Type B pancreatic cell (in vitro differentiated cells): ENCODE results near the gene HMSD. TPM values are rescaled to one million over a fixed set of nuclear protein-coding genes. Genes with fewer than 3 reads are reported as not detected.

Experiments
- DNase-seq: peaks from one replicate; pipeline ENCODE4 v3.0.0; 2021; ENCODE audit warnings: mixed read lengths; ENCODE audit not compliant: unreplicated experiment; ENCODE audit errors: extremely low spot score
- H3K27ac Mint-ChIP-seq: 2 replicates; pipeline ENCODE4 v1.8.0; 2021; ENCODE audit warnings: mild to moderate bottlenecking, mixed read lengths
- H3K27me3 Mint-ChIP-seq: 2 replicates; pipeline ENCODE4 v1.8.0; 2021; ENCODE audit warnings: mixed read lengths
- H3K36me3 Mint-ChIP-seq: 2 replicates; pipeline ENCODE4 v1.8.0; 2021; ENCODE audit warnings: mixed read lengths
- H3K4me1 Mint-ChIP-seq: one replicate; pipeline ENCODE4 v1.8.0; 2021; ENCODE audit warnings: mixed read lengths; ENCODE audit not compliant: unreplicated experiment
- H3K4me3 Mint-ChIP-seq: 2 replicates; pipeline ENCODE4 v1.8.0; 2021; ENCODE audit warnings: mild to moderate bottlenecking, mixed read lengths
- H3K9me3 Mint-ChIP-seq: 2 replicates; pipeline ENCODE4 v1.8.0; 2021; ENCODE audit warnings: mixed read lengths
- long read RNA-seq: library from polyadenylated mRNA; unstranded; transcript quantifications from one replicate; pipeline ENCODE4 v2.0.0, GENCODE V29; 2020
- total RNA-seq: library from RNA; stranded (reverse); gene quantifications from 2 replicates; pipeline ENCODE4 v1.2.1, GENCODE V29; 2021; ENCODE audit warnings: low replicate concordance
- TF ChIP-seq, protein P1 (sequence below): fragments of 200-600 bp; sonication (generic); conservative IDR thresholded peaks from 2 replicates; pipeline ENCODE4 v1.5.0; 2021; ENCODE audit warnings: antibody characterized with exemption, mild to moderate bottlenecking

Gene HMSD, protein sequence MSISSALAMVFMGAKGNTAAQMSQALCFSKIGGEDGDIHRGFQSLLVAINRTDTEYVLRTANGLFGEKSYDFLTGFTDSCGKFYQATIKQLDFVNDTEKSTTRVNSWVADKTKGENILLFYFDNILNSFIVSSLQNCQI
- 1.6 and 4.5 TPM in 2 replicates for total RNA-seq
- long read RNA-seq: 0 reads

DNA sequence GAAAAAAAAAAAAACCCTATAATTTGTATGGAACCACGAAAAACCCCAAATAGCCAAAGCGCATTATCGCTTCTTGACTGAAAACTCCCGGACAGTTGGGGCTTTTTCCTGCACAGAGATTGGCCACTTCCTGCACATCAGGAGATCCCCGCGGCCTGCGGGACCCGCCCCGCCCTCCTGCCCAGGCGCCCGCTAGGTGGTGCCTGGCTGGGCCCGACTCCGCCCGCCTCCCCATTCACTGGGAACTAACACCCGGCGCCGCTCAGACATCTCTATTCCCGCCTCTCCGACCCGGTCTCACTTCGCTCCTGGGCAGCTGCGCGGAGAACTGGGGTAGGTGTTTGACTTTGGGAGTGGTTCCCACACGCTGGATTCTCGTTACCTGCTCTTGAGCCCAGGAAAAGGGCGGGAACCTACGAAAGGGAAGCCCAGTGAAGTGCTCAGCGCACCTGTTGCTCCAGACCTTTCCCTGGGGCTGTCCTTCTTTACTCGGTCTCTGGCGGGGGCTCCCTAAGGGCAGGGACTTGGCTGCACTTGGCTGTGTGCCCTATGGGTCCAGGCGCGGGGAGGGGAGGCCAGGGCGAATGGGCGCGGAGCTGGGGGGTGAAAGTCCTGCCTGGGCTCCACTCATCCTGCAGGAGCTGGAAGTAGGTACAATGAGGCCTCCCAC lies at the start of gene HMSD:
TSS of gene HMSD (plus strand) at position 234 of the 670 bp plus-strand sequence. CDS start 4,155 bp downstream, outside the sequence.
- Mint-ChIP-seq H3K27me3 (peaks cover 16% of the 10 kb centered on the region), H3K4me1 (no peaks in the 10 kb centered on the region), H3K27ac (no peak within 1 kb of the TSS), H3K36me3 (no peaks in the 10 kb centered on the region), H3K9me3 (no peaks in the 10 kb centered on the region), H3K4me3 (peak within 1 kb of the TSS; percentile 78)
- no peak for DNase-seq
- TF ChIP-seq, protein P1, sequence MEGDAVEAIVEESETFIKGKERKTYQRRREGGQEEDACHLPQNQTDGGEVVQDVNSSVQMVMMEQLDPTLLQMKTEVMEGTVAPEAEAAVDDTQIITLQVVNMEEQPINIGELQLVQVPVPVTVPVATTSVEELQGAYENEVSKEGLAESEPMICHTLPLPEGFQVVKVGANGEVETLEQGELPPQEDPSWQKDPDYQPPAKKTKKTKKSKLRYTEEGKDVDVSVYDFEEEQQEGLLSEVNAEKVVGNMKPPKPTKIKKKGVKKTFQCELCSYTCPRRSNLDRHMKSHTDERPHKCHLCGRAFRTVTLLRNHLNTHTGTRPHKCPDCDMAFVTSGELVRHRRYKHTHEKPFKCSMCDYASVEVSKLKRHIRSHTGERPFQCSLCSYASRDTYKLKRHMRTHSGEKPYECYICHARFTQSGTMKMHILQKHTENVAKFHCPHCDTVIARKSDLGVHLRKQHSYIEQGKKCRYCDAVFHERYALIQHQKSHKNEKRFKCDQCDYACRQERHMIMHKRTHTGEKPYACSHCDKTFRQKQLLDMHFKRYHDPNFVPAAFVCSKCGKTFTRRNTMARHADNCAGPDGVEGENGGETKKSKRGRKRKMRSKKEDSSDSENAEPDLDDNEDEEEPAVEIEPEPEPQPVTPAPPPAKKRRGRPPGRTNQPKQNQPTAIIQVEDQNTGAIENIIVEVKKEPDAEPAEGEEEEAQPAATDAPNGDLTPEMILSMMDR: peak; percentile 62

DNA sequence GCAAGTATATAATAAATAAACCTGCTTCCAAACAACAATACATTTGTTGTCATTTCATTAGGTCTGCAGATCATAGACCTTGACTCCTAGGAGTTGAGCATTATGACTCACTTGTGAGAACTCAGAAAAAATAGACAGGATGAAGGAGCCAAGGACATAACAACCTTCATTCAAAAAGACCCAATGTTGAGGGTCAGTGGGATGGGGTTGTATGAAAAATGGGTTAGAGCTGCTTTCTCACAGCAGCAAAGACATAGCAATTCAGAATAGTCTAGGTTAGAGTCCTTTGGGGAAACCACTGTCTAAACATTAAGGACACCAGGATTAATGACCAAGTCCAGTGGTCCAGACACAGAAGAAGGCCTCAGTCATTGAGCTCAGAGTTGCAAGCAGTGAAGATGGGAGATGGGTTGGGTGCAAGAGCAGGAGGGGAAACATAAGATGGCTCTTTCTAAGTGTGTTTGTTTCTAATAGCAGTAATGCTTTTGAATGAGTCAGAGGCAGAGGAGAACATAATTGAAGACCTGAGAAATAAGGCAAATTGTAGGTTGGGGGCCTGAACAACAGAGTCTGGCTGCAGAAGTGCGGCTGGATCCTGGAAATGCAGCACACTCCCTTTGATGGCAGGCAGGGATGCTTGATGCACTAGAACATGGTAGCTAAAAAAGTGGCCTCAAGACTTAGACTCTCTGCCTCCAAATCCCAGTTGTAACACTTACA lies 45.1 kb upstream of the HMSD start:
- Mint-ChIP-seq H3K4me1 (no peaks in the 10 kb centered on the region), H3K27me3 (peaks cover 7% of the 10 kb centered on the region), H3K36me3 (no peaks in the 10 kb centered on the region), H3K4me3 (no peak overlapping the region), H3K27ac (peak overlapping the region; percentile 5), H3K9me3 (peaks cover 7% of the 10 kb centered on the region)
- DNase-seq: no peak
- TF ChIP-seq, protein P1: no peak

DNA sequence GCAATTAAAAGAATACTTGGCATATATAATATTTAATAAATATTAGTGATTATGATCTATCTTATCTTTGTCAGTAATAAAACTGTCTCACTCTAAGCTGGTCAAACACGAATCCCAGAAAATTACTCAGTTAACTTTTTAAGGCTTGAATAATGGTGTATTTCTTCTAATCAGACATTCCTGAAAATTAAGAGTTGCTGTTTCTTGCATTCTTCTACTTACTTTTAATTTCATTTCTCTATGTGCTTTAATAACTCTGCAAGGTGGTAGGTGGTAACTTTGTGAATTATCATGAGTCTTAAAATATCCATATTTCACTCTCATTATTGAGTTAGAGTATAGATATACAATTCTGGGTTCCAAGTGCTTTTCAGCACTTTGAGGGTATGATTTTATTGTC lies 44.4 kb upstream of the HMSD start:
- H3K4me3 Mint-ChIP-seq: no peak overlapping the region
- no peaks in the 10 kb centered on the region for H3K36me3 Mint-ChIP-seq
- H3K4me1 Mint-ChIP-seq: no peaks in the 10 kb centered on the region
- DNase-seq: no peak
- no peak overlapping the region for H3K27ac Mint-ChIP-seq
- peaks cover 7% of the 10 kb centered on the region for H3K9me3 Mint-ChIP-seq
- peaks cover 7% of the 10 kb centered on the region for H3K27me3 Mint-ChIP-seq
- TF ChIP-seq, protein P1: no peak

DNA sequence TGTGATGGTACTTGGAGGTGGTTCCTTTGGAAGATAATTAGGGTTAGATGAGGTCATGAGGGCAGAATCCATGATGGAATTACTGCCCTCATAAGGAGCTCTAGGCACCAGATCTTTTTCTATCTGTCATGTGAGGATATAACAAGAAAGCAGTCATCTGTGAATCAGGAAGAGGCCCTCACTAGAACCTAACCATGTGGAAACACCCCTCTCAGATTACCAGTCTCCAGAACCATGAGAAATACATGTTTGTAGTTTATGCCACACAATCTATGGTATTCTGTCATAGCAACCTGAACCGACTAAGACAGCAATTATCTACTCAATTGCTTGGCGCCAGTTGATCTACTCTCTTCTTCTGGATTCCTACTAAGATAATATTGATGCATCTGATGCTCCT lies 43.7 kb upstream of the HMSD start:
- no peak for DNase-seq
- Mint-ChIP-seq H3K9me3 (peaks cover 7% of the 10 kb centered on the region), H3K36me3 (no peaks in the 10 kb centered on the region), H3K27ac (peak overlapping the region; percentile 8), H3K4me3 (no peak overlapping the region), H3K4me1 (no peaks in the 10 kb centered on the region), H3K27me3 (peaks cover 6% of the 10 kb centered on the region)
- TF ChIP-seq, protein P1: no peak

DNA sequence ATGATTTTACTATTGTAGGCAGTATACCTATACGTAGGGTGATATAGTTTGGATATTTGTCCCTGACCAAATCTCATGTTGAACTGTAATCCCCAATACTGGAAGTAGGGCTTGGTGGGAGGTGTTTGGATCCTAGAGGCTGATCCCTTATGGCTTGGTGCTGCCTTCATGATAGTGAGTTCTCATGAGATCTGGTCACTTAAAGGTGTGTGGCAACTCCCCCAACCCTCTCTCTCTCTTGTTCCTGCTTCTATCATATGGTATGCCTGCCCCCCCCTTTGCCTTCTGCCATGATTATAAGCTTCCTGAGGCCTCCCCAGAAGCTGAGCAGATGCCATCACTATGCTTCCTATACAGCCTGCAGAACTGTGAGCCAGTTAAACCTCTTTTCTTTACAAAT lies 43.0 kb upstream of the HMSD start:
- no peak for DNase-seq
- Mint-ChIP-seq H3K4me3 (no peak overlapping the region), H3K4me1 (no peaks in the 10 kb centered on the region), H3K9me3 (peaks cover 7% of the 10 kb centered on the region), H3K27me3 (peaks cover 8% of the 10 kb centered on the region), H3K36me3 (no peaks in the 10 kb centered on the region), H3K27ac (no peak overlapping the region)
- TF ChIP-seq, protein P1: no peak
